HCT116 (cell line): Measurements from ENCODE around the gene CAMK1D.

Experiments used
- CEBPB ChIP-seq: IDR thresholded peaks from 2 replicates; pipeline ENCODE4 v1.6.1; 2012; ENCODE audit warnings: low read depth
- POLR2AphosphoS5 ChIP-seq: IDR thresholded peaks from 2 replicates; pipeline ENCODE4 v1.6.1; 2011; ENCODE audit warnings: mild to moderate bottlenecking, low read depth, low read length, moderate library complexity
- TF ChIP-seq, protein P1 (sequence below), 3 experiments: fragments of 200-600 bp in 1 of 3; sonication (generic) in 1 of 3; IDR thresholded peaks in 2 of 3; conservative IDR thresholded peaks in 1 of 3; 2 replicates each; pipeline ENCODE4 v1.5.1; 2012 to 2017; ENCODE audit warnings: low read depth in 2 of 3, low read length in 2 of 3, antibody characterized with exemption in 1 of 3, borderline replicate concordance in 1 of 3, control low read depth in 1 of 3, mild to moderate bottlenecking in 1 of 3, mixed read lengths in 1 of 3, mixed run types in 1 of 3, moderate library complexity in 1 of 3; ENCODE audit not compliant: insufficient read depth in 1 of 3

DNA sequence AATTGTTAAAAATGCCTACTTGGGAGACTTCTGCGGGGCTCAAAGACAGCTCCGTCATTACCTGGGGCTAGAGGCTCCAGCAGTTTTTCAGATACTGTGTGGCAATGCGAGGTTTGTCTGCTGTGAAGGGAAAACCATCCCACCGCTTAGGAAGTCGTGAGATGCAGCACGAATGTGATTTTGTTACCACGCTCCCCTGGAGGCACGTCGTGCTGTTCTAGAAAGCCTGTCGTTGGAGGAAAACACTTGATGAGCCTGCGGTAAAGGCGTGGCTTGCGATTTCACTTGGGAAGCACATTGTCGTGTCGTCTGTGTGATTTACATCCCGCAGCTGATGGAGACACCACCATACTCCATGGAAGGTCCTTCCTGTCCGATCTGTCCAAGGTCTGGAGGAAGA is 39.3 kb downstream of the CAMK1D start:
- TF ChIP-seq, protein P1, sequence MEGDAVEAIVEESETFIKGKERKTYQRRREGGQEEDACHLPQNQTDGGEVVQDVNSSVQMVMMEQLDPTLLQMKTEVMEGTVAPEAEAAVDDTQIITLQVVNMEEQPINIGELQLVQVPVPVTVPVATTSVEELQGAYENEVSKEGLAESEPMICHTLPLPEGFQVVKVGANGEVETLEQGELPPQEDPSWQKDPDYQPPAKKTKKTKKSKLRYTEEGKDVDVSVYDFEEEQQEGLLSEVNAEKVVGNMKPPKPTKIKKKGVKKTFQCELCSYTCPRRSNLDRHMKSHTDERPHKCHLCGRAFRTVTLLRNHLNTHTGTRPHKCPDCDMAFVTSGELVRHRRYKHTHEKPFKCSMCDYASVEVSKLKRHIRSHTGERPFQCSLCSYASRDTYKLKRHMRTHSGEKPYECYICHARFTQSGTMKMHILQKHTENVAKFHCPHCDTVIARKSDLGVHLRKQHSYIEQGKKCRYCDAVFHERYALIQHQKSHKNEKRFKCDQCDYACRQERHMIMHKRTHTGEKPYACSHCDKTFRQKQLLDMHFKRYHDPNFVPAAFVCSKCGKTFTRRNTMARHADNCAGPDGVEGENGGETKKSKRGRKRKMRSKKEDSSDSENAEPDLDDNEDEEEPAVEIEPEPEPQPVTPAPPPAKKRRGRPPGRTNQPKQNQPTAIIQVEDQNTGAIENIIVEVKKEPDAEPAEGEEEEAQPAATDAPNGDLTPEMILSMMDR (IDR thresholded peaks at IDR 0.05 in 2 of 3, conservative IDR thresholded peaks at IDR 0.05 in 1 of 3; ENCODE audit: borderline replicate concordance in 1 of 3, insufficient read depth in 1 of 3, low read depth in 2 of 3, low read length in 2 of 3): no peak
- TF ChIP-seq POLR2AphosphoS5: no peak
- TF ChIP-seq CEBPB: no peak
